HG03460 (cell line): Measurements from ENCODE around the gene UGT1A9.
"Not testable (repeated sequence)": the region's sequence is repeated elsewhere in the genome, so short reads cannot be mapped to it uniquely, and the experiment has no call there.

Experiments
- ATAC-seq: cut with Tn5 transposase; IDR thresholded peaks from one replicate; pipeline ENCODE4 v1.9.1; 2021; ENCODE audit not compliant: unreplicated experiment

Gene UGT1A9

DNA sequence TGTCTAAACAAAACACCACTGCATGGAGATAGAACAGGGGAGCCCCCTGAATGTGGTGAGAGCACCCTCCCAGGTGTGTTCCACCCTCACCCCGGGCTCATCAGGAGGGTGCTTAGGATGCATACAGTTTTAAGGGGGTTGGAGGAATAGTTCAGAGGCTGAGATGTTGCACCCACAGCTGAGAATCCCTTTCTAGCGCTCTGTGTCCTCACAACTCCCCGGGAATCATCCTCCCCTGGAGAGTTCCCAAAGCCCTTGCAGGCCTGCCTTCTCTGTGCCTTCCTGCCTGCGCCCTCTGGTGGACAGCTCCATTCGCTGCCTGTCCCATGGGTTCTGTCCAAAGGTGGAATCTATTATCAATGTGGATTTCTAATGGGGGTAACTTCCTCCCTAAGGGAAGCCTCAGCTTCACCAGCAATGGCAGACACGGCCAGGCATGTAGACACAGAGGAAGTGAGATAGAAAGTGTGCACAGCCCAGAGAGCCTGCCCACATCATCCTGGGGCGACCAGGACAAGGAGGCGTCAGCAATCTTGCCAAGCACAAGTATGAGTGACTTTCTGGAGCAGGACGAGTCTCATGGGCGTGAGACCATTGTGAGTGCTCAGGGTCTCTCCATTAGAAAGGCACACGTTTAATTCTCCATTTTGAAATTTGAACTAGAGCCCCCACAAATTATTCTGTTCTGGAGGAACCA, 39.8 kb downstream of the UGT1A9 start:
- ATAC-seq: no peak

DNA sequence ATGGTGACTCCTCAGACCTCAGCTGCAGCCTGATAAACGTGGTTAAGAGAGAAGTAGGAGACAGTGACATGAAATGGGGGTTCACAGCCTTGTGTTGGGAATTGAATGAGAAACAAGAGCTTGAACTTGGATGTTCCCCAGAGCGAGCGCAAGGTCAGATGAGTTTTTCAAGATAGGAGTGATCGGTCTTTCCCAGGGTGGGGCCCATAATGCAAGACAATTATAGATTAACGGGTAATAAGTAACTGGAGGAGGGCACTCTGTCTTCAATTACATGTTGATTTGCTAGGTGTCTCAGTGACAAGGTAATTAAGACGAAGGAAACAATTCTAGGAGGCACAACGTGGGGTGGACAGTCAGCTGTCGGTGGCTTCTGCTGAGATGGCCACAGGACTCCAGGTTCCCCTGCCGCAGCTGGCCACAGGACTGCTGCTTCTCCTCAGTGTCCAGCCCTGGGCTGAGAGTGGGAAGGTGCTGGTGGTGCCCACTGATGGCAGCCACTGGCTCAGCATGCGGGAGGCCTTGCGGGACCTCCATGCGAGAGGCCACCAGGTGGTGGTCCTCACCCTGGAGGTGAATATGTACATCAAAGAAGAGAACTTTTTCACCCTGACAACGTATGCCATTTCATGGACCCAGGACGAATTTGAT, 41.0 kb downstream of the UGT1A9 start, which contains the start of gene UGT1A5:
UGT1A5 (plus strand) TSS at position 297 of the 651 bp plus-strand sequence; CDS start at position 382, 85 bp downstream.
- ATAC-seq: no peak

GRCh38 chr2:233713262-233713615, 41.5 kb downstream of the UGT1A9 start:
- no peak for ATAC-seq

DNA sequence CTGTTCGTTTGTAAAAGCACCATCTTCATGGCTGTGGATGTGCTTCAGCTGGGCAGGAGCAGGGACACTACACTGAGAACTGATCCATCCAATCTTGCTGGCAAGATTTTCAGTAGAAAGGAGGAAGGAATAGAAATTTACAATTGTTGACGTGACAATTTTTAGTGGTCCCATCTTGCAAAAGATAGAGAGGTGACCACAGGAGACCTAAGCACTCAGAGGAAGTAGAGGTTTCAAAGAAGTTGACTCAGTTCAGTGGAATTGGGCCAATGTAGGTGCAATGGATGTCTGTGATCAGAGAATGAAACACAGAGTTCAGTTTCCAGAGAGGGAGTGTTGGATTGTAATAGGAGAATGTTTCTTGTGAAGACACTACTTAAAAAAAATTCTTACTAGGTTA, 42.4 kb downstream of the UGT1A9 start:
- no peak for ATAC-seq

GRCh38 chr2:233718552-233718951, 46.9 kb downstream of the UGT1A9 start, which contains the start of gene UGT1A4:
Gene UGT1A4, plus strand, starts transcription at chr2:233718736. Its CDS starts 85 bp downstream, at chr2:233718821.
- no peak for ATAC-seq

DNA sequence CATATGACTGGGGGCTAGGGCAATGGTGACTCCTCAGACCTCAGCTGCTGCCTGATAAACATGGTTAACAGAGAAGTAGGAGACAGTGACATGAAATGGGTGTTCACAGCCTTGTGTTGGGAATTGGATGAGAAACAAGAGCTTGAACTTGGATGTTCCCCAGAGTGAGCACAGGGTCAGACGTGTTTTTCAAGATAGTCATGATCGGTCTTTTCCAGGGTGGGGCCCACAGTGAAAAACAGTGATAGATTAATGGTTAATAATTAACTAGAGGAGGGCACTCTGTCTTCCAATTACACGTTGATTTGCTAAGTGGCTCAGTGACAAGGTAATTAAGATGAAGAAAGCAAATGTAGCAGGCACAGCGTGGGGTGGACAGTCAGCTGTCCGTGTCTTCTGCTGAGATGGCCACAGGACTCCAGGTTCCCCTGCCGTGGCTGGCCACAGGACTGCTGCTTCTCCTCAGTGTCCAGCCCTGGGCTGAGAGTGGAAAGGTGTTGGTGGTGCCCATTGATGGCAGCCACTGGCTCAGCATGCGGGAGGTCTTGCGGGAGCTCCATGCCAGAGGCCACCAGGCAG, 57.1 kb downstream of the UGT1A9 start, which contains the start of gene UGT1A3:
UGT1A3 (plus strand) TSS at position 320 of the 579 bp plus-strand sequence; CDS start at position 405, 85 bp downstream.
- no peak for ATAC-seq

GRCh38 chr2:233736868-233737653, 65.4 kb downstream of the UGT1A9 start:
- not testable (repeated sequence) for ATAC-seq

- ATAC-seq: no peak
Observed at GRCh38 chr2:233740870-233741269, 69.2 kb downstream of the UGT1A9 start.

- ATAC-seq: no peak
Observed at GRCh38 chr2:233743464-233744259, 72.0 kb downstream of the UGT1A9 start.

- ATAC-seq: no peak
Observed at GRCh38 chr2:233745073-233745755, 73.5 kb downstream of the UGT1A9 start.

DNA sequence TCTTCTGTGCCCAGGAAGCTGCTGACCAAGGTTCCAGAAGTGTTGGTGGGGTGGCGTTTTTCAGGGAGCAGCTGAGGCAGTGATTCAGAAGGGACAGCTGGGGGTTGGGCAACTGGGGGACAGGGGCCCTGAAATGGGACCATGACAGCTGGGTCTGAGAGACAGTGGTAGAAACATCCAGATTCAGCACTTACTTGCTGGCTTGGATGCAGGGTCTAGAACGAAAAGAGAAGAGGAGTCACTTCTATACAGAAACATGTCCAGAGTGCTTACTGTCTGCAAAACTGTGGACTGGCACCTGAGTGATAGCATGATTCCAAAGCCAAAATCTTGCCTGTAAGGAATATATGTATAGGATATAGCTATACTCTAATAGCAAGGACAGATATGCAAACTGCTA, 74.1 kb downstream of the UGT1A9 start:
- ATAC-seq: not testable (repeated sequence)

- no peak for ATAC-seq
Observed at GRCh38 chr2:233746475-233747282, 75.0 kb downstream of the UGT1A9 start.

GRCh38 chr2:233747283-233747544, 75.5 kb downstream of the UGT1A9 start:
- ATAC-seq: no peak

- ATAC-seq: not testable (repeated sequence)
Observed at GRCh38 chr2:233750689-233751088, 79.0 kb downstream of the UGT1A9 start.

- not testable (repeated sequence) for ATAC-seq
Observed at GRCh38 chr2:233751212-233752009, 79.7 kb downstream of the UGT1A9 start.

- ATAC-seq: no peak
Observed at GRCh38 chr2:233754872-233755611, 83.3 kb downstream of the UGT1A9 start.

DNA sequence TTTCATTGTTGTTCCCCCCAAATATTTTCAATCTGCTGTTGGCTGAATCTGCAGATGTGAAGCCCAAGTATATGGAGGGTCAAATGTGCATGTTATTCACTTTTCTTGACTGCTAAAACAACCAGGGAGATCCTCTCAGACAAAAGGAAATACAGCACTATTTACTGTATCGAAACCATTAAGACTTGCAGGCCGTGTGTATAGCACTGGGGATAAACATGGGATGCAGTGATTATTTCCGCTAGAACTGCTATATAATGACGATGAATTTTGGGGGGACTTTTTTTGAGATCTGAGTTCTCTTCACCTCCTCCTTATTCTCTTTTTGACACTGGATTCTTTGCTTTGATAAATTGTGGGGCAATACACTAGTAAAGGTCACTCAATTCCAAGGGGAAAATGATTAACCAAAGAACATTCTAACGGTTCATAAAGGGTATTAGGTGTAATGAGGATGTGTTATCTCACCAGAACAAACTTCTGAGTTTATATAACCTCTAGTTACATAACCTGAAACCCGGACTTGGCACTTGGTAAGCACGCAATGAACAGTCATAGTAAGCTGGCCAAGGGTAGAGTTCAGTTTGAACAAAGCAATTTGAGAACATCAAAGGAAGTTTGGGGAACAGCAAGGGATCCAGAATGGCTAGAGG, 84.9 kb downstream of the UGT1A9 start:
- ATAC-seq: no peak
